WI38 (cell line): Measurements from ENCODE around the gene SEC24B.
"Not testable (repeated sequence)": the region's sequence is repeated elsewhere in the genome, so short reads cannot be mapped to it uniquely, and the experiment has no call there.

Experiments used
- H3K4me3 ChIP-seq: 2 replicates; pipeline ENCODE4 v1.5.1; 2011; ENCODE audit warnings: low read depth, mild to moderate bottlenecking, control low read depth, low read length
- TF ChIP-seq, protein P1 (sequence below): IDR thresholded peaks from 2 replicates; pipeline ENCODE4 v1.5.1; 2012; ENCODE audit warnings: low read depth, mild to moderate bottlenecking, control low read depth, low read length

The SEC24B gene

GRCh38 chr4:109497511-109497910, 63.9 kb downstream of the SEC24B start:
- TF ChIP-seq, protein P1, sequence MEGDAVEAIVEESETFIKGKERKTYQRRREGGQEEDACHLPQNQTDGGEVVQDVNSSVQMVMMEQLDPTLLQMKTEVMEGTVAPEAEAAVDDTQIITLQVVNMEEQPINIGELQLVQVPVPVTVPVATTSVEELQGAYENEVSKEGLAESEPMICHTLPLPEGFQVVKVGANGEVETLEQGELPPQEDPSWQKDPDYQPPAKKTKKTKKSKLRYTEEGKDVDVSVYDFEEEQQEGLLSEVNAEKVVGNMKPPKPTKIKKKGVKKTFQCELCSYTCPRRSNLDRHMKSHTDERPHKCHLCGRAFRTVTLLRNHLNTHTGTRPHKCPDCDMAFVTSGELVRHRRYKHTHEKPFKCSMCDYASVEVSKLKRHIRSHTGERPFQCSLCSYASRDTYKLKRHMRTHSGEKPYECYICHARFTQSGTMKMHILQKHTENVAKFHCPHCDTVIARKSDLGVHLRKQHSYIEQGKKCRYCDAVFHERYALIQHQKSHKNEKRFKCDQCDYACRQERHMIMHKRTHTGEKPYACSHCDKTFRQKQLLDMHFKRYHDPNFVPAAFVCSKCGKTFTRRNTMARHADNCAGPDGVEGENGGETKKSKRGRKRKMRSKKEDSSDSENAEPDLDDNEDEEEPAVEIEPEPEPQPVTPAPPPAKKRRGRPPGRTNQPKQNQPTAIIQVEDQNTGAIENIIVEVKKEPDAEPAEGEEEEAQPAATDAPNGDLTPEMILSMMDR = no peak

DNA sequence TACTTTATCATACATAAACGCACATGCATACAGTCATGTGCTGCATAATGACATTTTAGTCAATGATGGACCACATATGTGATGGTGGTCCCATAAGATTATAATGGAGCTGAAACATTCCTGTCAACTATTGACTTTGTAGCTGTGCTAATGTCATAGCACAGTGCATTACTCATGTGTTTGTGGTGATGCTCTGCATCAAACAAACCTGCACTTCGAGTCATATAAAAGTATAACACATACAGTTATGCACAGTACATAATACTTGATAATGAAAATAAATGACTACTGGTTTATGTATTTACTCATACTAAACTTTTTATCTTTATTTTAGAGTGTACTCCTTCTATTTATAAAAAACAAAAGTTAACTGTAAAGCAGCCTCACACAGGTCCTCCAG, 65.9 kb downstream of the SEC24B start:
- TF ChIP-seq, protein P1 = no peak
- H3K4me3 ChIP-seq = no peak overlapping the region

More at GRCh38 chr4:109497511-109497910, 63.9 kb downstream of the SEC24B start:
- H3K4me3 ChIP-seq = no peak overlapping the region

GRCh38 chr4:109506890-109507289, 73.3 kb downstream of the SEC24B start:
- TF ChIP-seq, protein P1 = no peak
- no peak overlapping the region for H3K4me3 ChIP-seq

DNA sequence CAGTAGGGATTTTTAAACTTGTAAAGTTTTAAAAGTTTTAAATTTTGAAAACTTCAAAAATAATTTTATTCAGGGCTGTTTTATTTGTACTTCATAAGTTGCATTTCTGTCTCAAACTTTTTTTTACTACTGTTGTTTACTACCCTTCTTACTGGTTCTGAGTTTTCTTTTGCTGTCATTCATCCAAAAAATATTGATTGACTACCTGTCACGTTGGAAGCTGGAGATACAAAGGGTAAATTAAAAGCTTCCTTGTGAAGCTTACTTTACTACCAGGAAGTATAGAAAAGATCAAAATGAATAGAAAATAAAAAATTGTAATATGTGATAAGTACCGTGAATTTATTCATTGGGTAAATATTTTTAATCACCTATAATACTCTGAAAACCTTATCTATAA, 77.1 kb downstream of the SEC24B start:
- TF ChIP-seq, protein P1 = no peak
- no peak overlapping the region for H3K4me3 ChIP-seq

DNA sequence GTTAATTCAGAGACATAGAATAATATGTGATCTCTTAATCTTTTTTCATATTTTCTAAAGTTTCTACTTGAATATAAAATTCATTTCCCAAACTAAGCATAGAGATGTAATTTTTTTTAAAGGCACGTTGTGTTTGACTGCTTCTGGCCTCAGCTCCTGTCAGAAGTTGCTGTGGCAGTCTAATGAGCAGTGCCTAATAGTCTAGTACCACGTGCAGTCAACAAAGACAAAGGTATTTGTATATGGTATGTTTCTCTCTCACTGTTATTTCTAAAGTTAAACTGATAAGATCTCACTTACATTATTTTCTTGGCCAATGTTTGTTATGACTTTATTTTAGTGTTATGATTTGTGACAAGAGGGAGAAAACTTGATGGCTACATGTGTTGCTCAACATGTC, 77.8 kb downstream of the SEC24B start:
- no peak overlapping the region for H3K4me3 ChIP-seq
- TF ChIP-seq, protein P1 = no peak

DNA sequence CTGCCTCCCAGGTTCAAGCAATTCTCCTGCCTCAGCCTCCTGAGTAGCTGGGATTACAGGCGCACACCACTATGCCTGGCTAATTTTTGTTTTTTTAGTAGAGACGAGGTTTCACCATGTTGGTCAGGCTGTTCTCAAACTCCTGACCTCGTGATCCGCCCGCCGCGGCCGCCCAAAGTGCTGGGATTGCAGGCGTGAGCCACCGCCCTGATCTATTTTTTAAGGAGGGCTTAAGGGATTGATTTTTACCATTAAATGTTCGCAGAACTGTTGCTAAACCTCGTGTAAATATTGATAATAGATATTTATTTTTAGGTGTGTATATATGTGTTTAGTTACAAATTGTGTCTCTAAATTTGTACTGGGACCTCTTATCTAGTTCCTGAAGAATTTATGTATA, 79.8 kb downstream of the SEC24B start:
- not testable (repeated sequence) for H3K4me3 ChIP-seq

DNA sequence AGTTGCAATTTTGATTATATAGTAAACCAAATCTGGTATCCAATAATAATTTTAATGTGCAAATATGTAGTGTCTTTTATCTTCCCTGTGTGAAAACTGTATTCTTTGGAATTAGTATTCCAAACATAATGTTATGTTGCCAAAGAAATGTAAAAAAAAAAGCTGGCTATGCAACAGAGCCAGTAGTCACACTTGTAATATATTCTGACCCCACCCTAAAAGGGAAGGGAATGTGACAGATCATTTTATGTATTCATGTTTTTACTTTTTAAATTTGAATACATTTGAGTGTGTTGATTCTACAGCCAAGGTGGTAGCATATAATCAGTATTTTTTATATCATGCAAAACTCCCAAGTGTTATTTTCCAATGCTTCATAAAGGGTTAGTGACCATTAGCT, 98.6 kb downstream of the SEC24B start:
- no peak overlapping the region for H3K4me3 ChIP-seq
- TF ChIP-seq, protein P1 = no peak

- TF ChIP-seq, protein P1 = no peak
- no peak overlapping the region for H3K4me3 ChIP-seq
Observed at GRCh38 chr4:109545401-109545800, 111.8 kb downstream of the SEC24B start.
